A549 (cell line): Measurements from ENCODE around the gene KRAS.

Experiments used
- CBX2 ChIP-seq: fragments of 200-600 bp; sonication (generic); IDR thresholded peaks from 2 replicates; pipeline ENCODE4 v1.6.1; 2016; ENCODE audit warnings: low read depth, mild to moderate bottlenecking, borderline replicate concordance
- CEBPB ChIP-seq, 2 experiments: fragments of >200 bp in 1 of 2; sonication (Bioruptor Twin) in 1 of 2; formaldehyde crosslinking in 1 of 2; IDR thresholded peaks; 2 replicates each; pipeline ENCODE4 v1.6.1; 2012 to 2016
- KDM1A ChIP-seq: fragments of 200-600 bp; sonication (generic); IDR thresholded peaks from 2 replicates; pipeline ENCODE4 v1.6.1; 2016; ENCODE audit warnings: low read depth, mild to moderate bottlenecking
- POLR2A ChIP-seq: IDR thresholded peaks from 2 replicates; pipeline ENCODE4 v1.6.1; 2012; ENCODE audit warnings: mild to moderate bottlenecking, low read length
- TF ChIP-seq, protein P1 (sequence below): fragments of >200 bp; sonication (Bioruptor Twin); formaldehyde crosslinking; IDR thresholded peaks from 3 replicates; pipeline ENCODE4 v1.5.1; 2016
- TF ChIP-seq, protein P2 (sequence below): IDR thresholded peaks from 2 replicates; pipeline ENCODE4 v1.6.1; 2012; ENCODE audit warnings: low read depth, borderline replicate concordance

DNA sequence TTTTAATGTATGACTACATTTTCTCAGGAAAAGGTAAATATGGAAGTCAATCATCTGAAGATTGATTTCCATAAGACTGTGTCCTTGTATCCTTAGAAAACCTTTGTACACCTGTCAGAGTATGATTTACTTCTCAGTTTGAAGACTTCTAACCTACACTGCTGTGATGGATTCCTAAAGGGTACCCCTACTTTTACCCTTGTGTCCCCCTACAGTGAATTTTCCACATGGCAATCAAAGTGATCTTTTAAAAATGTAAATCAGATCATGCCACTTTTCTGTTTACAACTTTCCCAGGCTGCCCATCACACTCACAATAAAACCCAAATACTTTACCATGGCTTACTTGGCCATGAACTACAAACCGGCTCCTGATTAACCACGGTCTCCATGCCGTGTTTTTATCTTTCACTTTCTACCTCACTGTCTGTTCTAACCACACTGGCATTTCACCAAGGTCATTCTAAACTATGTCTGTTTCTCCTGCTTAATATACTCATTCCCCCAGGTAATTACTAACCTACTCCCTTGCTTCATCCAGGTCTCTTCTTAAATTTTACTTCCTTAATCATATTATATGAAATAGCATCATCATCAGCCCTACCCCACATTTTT lies 63.8 kb downstream of the KRAS start:
- TF ChIP-seq, protein P1, sequence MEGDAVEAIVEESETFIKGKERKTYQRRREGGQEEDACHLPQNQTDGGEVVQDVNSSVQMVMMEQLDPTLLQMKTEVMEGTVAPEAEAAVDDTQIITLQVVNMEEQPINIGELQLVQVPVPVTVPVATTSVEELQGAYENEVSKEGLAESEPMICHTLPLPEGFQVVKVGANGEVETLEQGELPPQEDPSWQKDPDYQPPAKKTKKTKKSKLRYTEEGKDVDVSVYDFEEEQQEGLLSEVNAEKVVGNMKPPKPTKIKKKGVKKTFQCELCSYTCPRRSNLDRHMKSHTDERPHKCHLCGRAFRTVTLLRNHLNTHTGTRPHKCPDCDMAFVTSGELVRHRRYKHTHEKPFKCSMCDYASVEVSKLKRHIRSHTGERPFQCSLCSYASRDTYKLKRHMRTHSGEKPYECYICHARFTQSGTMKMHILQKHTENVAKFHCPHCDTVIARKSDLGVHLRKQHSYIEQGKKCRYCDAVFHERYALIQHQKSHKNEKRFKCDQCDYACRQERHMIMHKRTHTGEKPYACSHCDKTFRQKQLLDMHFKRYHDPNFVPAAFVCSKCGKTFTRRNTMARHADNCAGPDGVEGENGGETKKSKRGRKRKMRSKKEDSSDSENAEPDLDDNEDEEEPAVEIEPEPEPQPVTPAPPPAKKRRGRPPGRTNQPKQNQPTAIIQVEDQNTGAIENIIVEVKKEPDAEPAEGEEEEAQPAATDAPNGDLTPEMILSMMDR: no peak
- TF ChIP-seq, protein P2, sequence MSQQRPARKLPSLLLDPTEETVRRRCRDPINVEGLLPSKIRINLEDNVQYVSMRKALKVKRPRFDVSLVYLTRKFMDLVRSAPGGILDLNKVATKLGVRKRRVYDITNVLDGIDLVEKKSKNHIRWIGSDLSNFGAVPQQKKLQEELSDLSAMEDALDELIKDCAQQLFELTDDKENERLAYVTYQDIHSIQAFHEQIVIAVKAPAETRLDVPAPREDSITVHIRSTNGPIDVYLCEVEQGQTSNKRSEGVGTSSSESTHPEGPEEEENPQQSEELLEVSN: no peak
- TF ChIP-seq CEBPB (IDR thresholded peaks at IDR 0.05) (no peak), POLR2A (no peak), KDM1A (no peak), CBX2 (no peak)
